ENCODE data around the gene PTRHD1. TPM values are rescaled to one million over a fixed set of nuclear protein-coding genes. Genes with fewer than 3 reads are reported as not detected.
A peak's percentile ranks its signal among the peaks of the same experiment; 100 is the strongest.

The PTRHD1 gene
- total and polyA plus RNA-seq, 4 donors = 19.9 to 57.3 (median 41.0) TPM

GRCh38 chr2:24791452-24791851 is 1.7 kb downstream of the PTRHD1 start:
- Histone ChIP-seq H3K4me1 (ENCODE audit: control insufficient read depth, insufficient read depth, low read length) (peaks cover 7% of the 10 kb centered on the region), H3K9me3 (ENCODE audit: control insufficient read depth, insufficient read depth, low read length) (no peaks in the 10 kb centered on the region), H3K27ac (ENCODE audit: low read depth, low read length) (no peak overlapping the region), H3K36me3 (ENCODE audit: control insufficient read depth, insufficient read depth, low read length) (peaks cover 4% of the 10 kb centered on the region), H3K27me3 (ENCODE audit: control insufficient read depth, insufficient read depth, low read length) (no peaks in the 10 kb centered on the region), H3K4me3 (ENCODE audit: low read depth, low read length) (no peak overlapping the region)
- WGBS (ENCODE audit: insufficient coverage) = 100% methylated on average over 2 of the region's 5 CpGs
- no peak for DNase-seq (ENCODE audit: low read depth in 4 of 6, low spot score in 6 of 6)

DNA sequence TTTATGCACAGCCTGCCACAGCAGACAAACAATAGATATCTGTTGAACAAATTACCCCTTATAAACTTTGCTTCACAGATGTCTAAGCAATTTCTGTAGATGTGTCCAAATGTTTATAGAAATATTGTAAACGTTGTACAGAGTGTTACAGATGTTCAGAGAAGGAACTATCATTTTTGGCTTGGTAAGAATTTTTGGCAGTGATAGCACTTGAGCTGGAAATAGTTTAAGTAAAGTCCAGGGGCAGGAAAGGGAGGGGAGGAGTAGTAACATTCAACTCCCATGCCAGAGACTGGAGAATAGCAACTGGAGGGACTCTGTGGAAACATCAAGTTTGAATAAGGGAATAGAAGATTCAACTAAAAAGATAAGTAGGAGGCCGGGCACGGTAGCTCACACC is 4.4 kb downstream of the PTRHD1 start:
- H3K4me3 ChIP-seq (ENCODE audit: low read depth, low read length) = no peak overlapping the region
- no peaks in the 10 kb centered on the region for H3K9me3 ChIP-seq (ENCODE audit: control insufficient read depth, insufficient read depth, low read length)
- peaks cover 4% of the 10 kb centered on the region for H3K36me3 ChIP-seq (ENCODE audit: control insufficient read depth, insufficient read depth, low read length)
- H3K27ac ChIP-seq (ENCODE audit: low read depth, low read length) = no peak overlapping the region
- peaks cover 5% of the 10 kb centered on the region for H3K4me1 ChIP-seq (ENCODE audit: control insufficient read depth, insufficient read depth, low read length)
- H3K27me3 ChIP-seq (ENCODE audit: control insufficient read depth, insufficient read depth, low read length) = no peaks in the 10 kb centered on the region
- no peak for DNase-seq (ENCODE audit: low read depth in 4 of 6, low spot score in 6 of 6)
- WGBS (ENCODE audit: insufficient coverage) = 100% methylated on average over 2 of the region's 3 CpGs

DNA sequence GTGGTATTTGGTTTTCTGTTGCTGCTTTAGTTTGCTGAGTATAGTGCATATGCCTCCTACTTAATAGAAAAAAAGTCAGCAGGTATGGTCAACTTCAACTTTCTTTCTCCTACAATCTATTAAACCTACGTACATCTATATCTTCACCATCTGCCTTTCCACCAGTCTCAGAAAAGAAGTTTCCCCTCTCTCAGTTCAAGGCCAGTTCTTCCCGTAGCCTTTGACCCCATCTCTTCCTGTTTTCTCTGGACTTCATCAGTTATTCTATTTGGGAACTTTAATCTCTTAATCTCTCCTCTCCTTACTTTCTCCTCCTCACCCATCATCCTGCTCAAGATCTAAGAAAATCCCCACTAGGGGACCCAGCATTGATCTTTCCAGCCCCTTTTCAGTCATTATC is 5.7 kb downstream of the PTRHD1 start:
- Histone ChIP-seq H3K27ac (ENCODE audit: low read depth, low read length) (no peak overlapping the region), H3K4me3 (ENCODE audit: low read depth, low read length) (no peak overlapping the region), H3K4me1 (ENCODE audit: control insufficient read depth, insufficient read depth, low read length) (no peaks in the 10 kb centered on the region), H3K27me3 (ENCODE audit: control insufficient read depth, insufficient read depth, low read length) (no peaks in the 10 kb centered on the region), H3K9me3 (ENCODE audit: control insufficient read depth, insufficient read depth, low read length) (no peaks in the 10 kb centered on the region), H3K36me3 (ENCODE audit: control insufficient read depth, insufficient read depth, low read length) (peaks cover 4% of the 10 kb centered on the region)
- WGBS (ENCODE audit: insufficient coverage) = 91% methylated on average over 2 of the region's 2 CpGs
- no peak for DNase-seq (ENCODE audit: low read depth in 4 of 6, low spot score in 6 of 6)

DNA sequence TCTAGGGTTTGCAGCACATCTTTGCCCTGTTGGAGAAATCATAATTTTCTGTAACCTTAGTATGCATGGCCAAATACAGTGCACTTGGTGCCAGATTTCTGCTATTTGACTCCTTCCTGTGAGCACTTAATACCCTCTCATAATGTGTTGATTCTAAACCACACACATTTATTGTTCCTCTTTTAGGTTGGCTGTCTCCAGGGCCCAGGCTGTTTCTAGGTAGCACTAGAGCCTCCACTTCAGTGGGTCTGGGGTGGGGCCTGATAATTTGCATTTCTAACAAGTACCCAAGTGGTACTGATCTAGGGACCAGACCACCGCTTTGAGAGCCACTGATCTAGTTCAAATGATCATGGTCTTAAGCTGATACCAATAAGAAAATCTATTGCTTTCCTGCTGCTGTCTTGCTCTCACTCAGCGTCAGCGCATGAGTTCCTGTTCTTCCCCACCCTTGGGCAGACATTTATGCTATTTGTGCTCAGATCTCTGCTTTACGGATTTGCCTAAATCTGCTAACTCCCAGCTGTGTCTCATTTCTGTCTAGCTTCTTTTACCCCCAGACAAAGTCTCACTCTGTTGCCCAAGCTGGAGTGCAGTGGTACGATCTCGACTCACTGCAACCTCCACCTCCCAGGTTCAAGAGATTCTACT is 7.4 kb downstream of the PTRHD1 start:
- Histone ChIP-seq H3K4me1 (ENCODE audit: control insufficient read depth, insufficient read depth, low read length) (no peaks in the 10 kb centered on the region), H3K4me3 (ENCODE audit: low read depth, low read length) (no peak overlapping the region), H3K36me3 (ENCODE audit: control insufficient read depth, insufficient read depth, low read length) (peaks cover 4% of the 10 kb centered on the region), H3K27ac (ENCODE audit: low read depth, low read length) (no peak overlapping the region), H3K27me3 (ENCODE audit: control insufficient read depth, insufficient read depth, low read length) (no peaks in the 10 kb centered on the region), H3K9me3 (ENCODE audit: control insufficient read depth, insufficient read depth, low read length) (no peaks in the 10 kb centered on the region)
- DNase-seq (ENCODE audit: low read depth in 4 of 6, low spot score in 6 of 6) = no peak
- WGBS (ENCODE audit: insufficient coverage) = 96% methylated on average over 5 of the region's 6 CpGs

DNA sequence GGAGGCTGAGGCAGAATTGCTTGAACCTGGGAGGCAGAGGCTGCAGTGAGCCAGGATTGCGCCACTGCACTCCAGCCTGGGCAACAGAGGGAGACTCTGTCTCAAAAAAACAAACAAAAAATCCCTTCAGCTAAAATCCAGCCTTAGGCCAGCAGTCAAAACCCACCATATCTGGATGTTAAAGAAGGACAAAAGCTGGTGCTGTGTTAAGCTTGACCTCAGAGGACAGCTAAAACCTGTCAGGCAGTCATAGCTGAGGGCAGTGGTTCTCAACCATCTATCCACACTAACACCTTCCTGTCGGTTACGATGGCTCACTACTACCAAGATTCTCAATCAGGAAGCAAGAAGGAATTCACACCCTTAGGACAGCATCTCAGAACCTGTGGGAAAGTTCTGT is 9.6 kb downstream of the PTRHD1 start:
- Histone ChIP-seq H3K27ac (ENCODE audit: low read depth, low read length) (no peak overlapping the region), H3K4me3 (ENCODE audit: low read depth, low read length) (no peak overlapping the region), H3K9me3 (ENCODE audit: control insufficient read depth, insufficient read depth, low read length) (no peaks in the 10 kb centered on the region), H3K27me3 (ENCODE audit: control insufficient read depth, insufficient read depth, low read length) (no peaks in the 10 kb centered on the region), H3K36me3 (ENCODE audit: control insufficient read depth, insufficient read depth, low read length) (no peaks in the 10 kb centered on the region), H3K4me1 (ENCODE audit: control insufficient read depth, insufficient read depth, low read length) (no peaks in the 10 kb centered on the region)
- DNase-seq (ENCODE audit: low read depth in 4 of 6, low spot score in 6 of 6) = no peak
- WGBS (ENCODE audit: insufficient coverage) = no CpG with 5 or more reads among the region's 3 CpGs

DNA sequence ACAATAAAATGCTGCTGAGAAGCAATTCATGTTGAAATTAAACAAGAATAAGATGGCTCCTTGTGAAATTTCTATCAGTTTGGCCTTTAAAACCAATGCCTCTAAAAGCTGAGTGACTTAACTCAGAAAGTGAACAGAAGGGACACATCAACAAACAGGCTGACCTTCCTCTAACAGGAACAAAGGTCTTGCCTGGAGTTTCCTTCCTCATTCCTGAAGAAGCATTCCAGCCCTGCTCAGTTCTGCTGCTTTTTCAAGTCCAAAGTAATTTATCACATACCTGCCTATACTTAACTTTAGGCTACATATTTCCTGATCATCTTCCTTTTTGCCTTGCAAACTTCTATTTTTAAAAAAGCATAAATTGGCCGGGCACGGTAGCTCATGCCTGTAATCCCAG is 14.1 kb downstream of the PTRHD1 start:
- no peak for DNase-seq (ENCODE audit: low read depth in 4 of 6, low spot score in 6 of 6)
- Histone ChIP-seq H3K4me3 (ENCODE audit: low read depth, low read length) (no peak overlapping the region), H3K27ac (ENCODE audit: low read depth, low read length) (no peak overlapping the region), H3K9me3 (ENCODE audit: control insufficient read depth, insufficient read depth, low read length) (no peaks in the 10 kb centered on the region), H3K27me3 (ENCODE audit: control insufficient read depth, insufficient read depth, low read length) (no peaks in the 10 kb centered on the region), H3K36me3 (ENCODE audit: control insufficient read depth, insufficient read depth, low read length) (no peaks in the 10 kb centered on the region), H3K4me1 (ENCODE audit: control insufficient read depth, insufficient read depth, low read length) (no peaks in the 10 kb centered on the region)
- 100% methylated on average over 2 of the region's 2 CpGs for WGBS (ENCODE audit: insufficient coverage)

DNA sequence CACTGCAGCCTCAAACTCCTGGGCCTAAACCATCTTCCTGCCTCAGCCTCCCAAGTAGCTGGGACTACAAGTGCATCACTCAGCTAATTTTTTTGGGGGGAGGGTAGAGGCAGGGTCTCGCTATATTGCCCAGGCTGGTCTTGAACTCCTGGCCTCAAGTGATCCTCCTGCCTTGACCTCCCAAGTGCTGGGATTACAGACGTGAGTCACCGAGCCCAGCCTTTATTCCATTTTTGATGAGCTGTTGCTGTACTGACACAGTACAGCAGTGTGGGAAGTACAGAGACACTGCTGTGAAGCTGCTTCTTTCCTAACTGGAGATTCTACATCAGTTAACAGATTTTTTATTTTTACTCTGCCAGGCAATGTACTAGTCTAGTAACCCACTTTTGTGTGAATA is 18.8 kb downstream of the PTRHD1 start:
- Histone ChIP-seq H3K4me1 (ENCODE audit: control insufficient read depth, insufficient read depth, low read length) (no peaks in the 10 kb centered on the region), H3K9me3 (ENCODE audit: control insufficient read depth, insufficient read depth, low read length) (no peaks in the 10 kb centered on the region), H3K27ac (ENCODE audit: low read depth, low read length) (no peak overlapping the region), H3K4me3 (ENCODE audit: low read depth, low read length) (no peak overlapping the region), H3K36me3 (ENCODE audit: control insufficient read depth, insufficient read depth, low read length) (no peaks in the 10 kb centered on the region), H3K27me3 (ENCODE audit: control insufficient read depth, insufficient read depth, low read length) (no peaks in the 10 kb centered on the region)
- 76% methylated on average over 3 of the region's 3 CpGs for WGBS (ENCODE audit: insufficient coverage)
- no peak for DNase-seq (ENCODE audit: low read depth in 4 of 6, low spot score in 6 of 6)

- Histone ChIP-seq H3K9me3 (ENCODE audit: control insufficient read depth, insufficient read depth, low read length) (no peaks in the 10 kb centered on the region), H3K36me3 (ENCODE audit: control insufficient read depth, insufficient read depth, low read length) (peaks cover 7% of the 10 kb centered on the region), H3K4me1 (ENCODE audit: control insufficient read depth, insufficient read depth, low read length) (no peaks in the 10 kb centered on the region), H3K4me3 (ENCODE audit: low read depth, low read length) (no peak overlapping the region), H3K27me3 (ENCODE audit: control insufficient read depth, insufficient read depth, low read length) (no peaks in the 10 kb centered on the region), H3K27ac (ENCODE audit: low read depth, low read length) (no peak overlapping the region)
- DNase-seq (ENCODE audit: low read depth in 4 of 6, low spot score in 6 of 6) = peak in 2 of 6 donors; percentile 15 to 25
- 89% methylated on average over 4 of the region's 5 CpGs for WGBS (ENCODE audit: insufficient coverage)
Measured at GRCh38 chr2:24771764-24772586, 21.2 kb downstream of the PTRHD1 start.

DNA sequence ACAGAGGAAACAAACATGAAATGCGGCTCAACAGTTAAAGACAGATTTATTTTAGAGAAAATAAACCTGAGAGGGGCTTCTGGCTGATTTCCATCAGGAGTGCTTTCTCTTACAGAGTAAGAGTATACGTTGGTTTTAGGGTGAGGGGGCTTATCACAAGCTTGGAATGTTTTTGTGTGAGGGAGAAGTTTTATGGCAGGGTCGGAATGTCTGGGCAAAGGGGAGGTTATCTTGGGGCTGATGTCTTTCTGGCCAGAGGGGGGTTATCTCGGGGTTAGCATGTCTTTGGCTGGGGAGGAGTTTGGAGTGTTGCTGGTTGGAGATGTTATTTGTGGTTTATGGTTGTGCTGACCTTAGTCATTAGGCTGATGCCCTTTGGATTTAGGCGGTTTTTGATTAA is 22.1 kb downstream of the PTRHD1 start:
- H3K4me3 ChIP-seq (ENCODE audit: low read depth, low read length) = no peak overlapping the region
- peaks cover 12% of the 10 kb centered on the region for H3K36me3 ChIP-seq (ENCODE audit: control insufficient read depth, insufficient read depth, low read length)
- no peaks in the 10 kb centered on the region for H3K4me1 ChIP-seq (ENCODE audit: control insufficient read depth, insufficient read depth, low read length)
- no peaks in the 10 kb centered on the region for H3K27me3 ChIP-seq (ENCODE audit: control insufficient read depth, insufficient read depth, low read length)
- no peak for DNase-seq (ENCODE audit: low read depth in 4 of 6, low spot score in 6 of 6)
- H3K9me3 ChIP-seq (ENCODE audit: control insufficient read depth, insufficient read depth, low read length) = no peaks in the 10 kb centered on the region
- H3K27ac ChIP-seq (ENCODE audit: low read depth, low read length) = no peak overlapping the region
- 88% methylated on average over 4 of the region's 5 CpGs for WGBS (ENCODE audit: insufficient coverage)

DNA sequence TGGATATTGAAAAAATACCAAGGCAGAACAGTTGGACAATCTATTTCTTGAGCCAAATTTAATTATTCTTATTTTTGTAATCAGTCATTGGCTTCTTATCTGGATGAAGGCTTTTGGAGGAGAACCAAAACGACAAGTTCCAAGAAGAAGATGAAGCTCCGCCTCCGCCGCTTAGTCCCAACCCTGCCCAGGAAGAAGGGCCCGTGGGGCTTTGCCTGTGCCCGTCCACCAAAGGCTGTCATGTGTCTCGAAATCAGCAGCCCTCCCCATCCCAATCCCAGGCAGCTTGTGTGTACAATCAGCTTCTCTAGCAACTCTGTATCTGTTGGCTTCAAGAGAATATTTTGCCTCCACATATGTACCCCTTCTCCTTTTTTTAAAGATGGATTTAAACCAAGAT is 24.6 kb downstream of the PTRHD1 start:
- DNase-seq (ENCODE audit: low read depth in 4 of 6, low spot score in 6 of 6) = peak in 1 of 6 donors; percentile 83
- Histone ChIP-seq H3K4me1 (ENCODE audit: control insufficient read depth, insufficient read depth, low read length) (no peaks in the 10 kb centered on the region), H3K36me3 (ENCODE audit: control insufficient read depth, insufficient read depth, low read length) (peaks cover 26% of the 10 kb centered on the region), H3K9me3 (ENCODE audit: control insufficient read depth, insufficient read depth, low read length) (no peaks in the 10 kb centered on the region), H3K27ac (ENCODE audit: low read depth, low read length) (no peak overlapping the region), H3K27me3 (ENCODE audit: control insufficient read depth, insufficient read depth, low read length) (no peaks in the 10 kb centered on the region), H3K4me3 (ENCODE audit: low read depth, low read length) (no peak overlapping the region)
- 90% methylated on average over 6 of the region's 7 CpGs for WGBS (ENCODE audit: insufficient coverage)
